Esophagus squamous epithelium (tissue), 5 donors: ENCODE data around the gene DCAF12. TPM values are rescaled to one million over a fixed set of nuclear protein-coding genes. Genes with fewer than 3 reads are reported as not detected.
A peak's percentile ranks its signal among the peaks of the same experiment; 100 is the strongest.

Source experiments
- DNase-seq: peaks from one replicate; lab custom pipeline; 2025; lab: John Stamatoyannopoulos, UW
- H3K27ac ChIP-seq, 4 donors: fragments of 200-600 bp; sonication (generic); one replicate each; pipeline ENCODE4 v1.5.1; 2016 to 2019; ENCODE audit warnings: mild to moderate bottlenecking in 1 of 4
- H3K27me3 ChIP-seq, 4 donors: fragments of 200-600 bp; sonication (generic); 1 replicate in 3 of 4; 2 replicates in 1 of 4; pipeline versions ENCODE4 v1.5.1 to v1.6.0; 2017 to 2021; ENCODE audit warnings: antibody characterized with exemption in 1 of 4
- H3K36me3 ChIP-seq, 3 donors: fragments of 200-600 bp; sonication (generic); one replicate each; pipeline ENCODE4 v1.5.1; 2016 to 2019
- H3K4me1 ChIP-seq, 3 donors: fragments of 200-600 bp; sonication (generic); one replicate each; pipeline ENCODE4 v1.5.1; 2017 to 2019
- H3K4me3 ChIP-seq, 4 donors: fragments of 200-600 bp; sonication (generic); 1 replicate in 3 of 4; 2 replicates in 1 of 4; pipeline ENCODE4 v1.5.1; 2016 to 2019; ENCODE audit warnings: mild to moderate bottlenecking in 2 of 4, moderate library complexity in 1 of 4
- H3K9me3 ChIP-seq, 3 donors: fragments of 200-600 bp; sonication (generic); one replicate each; pipeline ENCODE4 v1.5.1; 2016 to 2019
- CTCF ChIP-seq, 6 experiments: fragments of 450-650 bp in 4 of 6; fragments of 200-600 bp in 2 of 6; sonication (generic) in 2 of 6; IDR thresholded peaks; one replicate each; pipeline ENCODE4 v1.5.1; 2016 to 2019; ENCODE audit warnings: antibody characterized with exemption in 6 of 6, mild to moderate bottlenecking in 4 of 6, moderate library complexity in 4 of 6
- POLR2A ChIP-seq, 4 donors: fragments of 450-650 bp; IDR thresholded peaks; one replicate each; pipeline ENCODE4 v1.6.1; 2017; ENCODE audit warnings: antibody characterized with exemption in 4 of 4, mild to moderate bottlenecking in 4 of 4, moderate library complexity in 3 of 4
- WGBS, 2 donors: methylation state at CpG; one replicate each; pipeline ENCODE4 v1.1.5; 2018; 5-methylcytosine and 5-hydroxymethylcytosine counted together
- intact Hi-C: fragments of 100-400 bp; cut with DNase I; formaldehyde crosslinking; loops from one replicate; pipeline ENCODE4 v1.15.0; 2022
- total RNA-seq, 4 donors: library from RNA; depleted of rRNA; stranded (reverse); fragments of >200 nt; gene quantifications; one replicate each; pipeline ENCODE4 v1.1.0, GENCODE V29; 2016
- donor health status: DM: yes; HTN: yes; CAD: no.

DCAF12 gene
- total RNA-seq, 4 donors from 2014 or later = 26.5 to 40.9 (median 33.5) TPM

GRCh38 chr9:34169125-34169524 is 42.6 kb upstream of the DCAF12 start:
- Histone ChIP-seq H3K27ac (no peak overlapping the region), H3K9me3 (no peaks in the 10 kb centered on the region), H3K27me3 (no peaks in the 10 kb centered on the region), H3K4me1 (peaks cover 0 to 18% (median 3%) of the 10 kb centered on the region in 3 donors), H3K36me3 (no peaks in the 10 kb centered on the region), H3K4me3 (no peak overlapping the region)
- no peak for TF ChIP-seq POLR2A (IDR thresholded peaks at IDR 0.05)
- no peak for TF ChIP-seq CTCF (IDR thresholded peaks at IDR 0.05)
- intact Hi-C loops = no loop called here
- 90 to 93% methylated on average over 6 of the region's 6 CpGs for WGBS, 2 donors
- no peak for DNase-seq

- H3K27me3 ChIP-seq = no peaks in the 10 kb centered on the region
- DNase-seq = no peak
- H3K4me1 ChIP-seq = peaks cover 0 to 24% (median 5%) of the 10 kb centered on the region in 3 donors
- no peaks in the 10 kb centered on the region for H3K9me3 ChIP-seq
- H3K4me3 ChIP-seq = no peak overlapping the region
- peak overlapping the region; percentile 53 to 70 (median 64) for H3K27ac ChIP-seq
- H3K36me3 ChIP-seq = no peaks in the 10 kb centered on the region
- WGBS, 2 donors = 21 to 72% methylated on average over 2 to 3 of the region's 3 CpGs
- intact Hi-C loops = no loop called here
- TF ChIP-seq POLR2A (IDR thresholded peaks at IDR 0.05) = no peak
- TF ChIP-seq CTCF (IDR thresholded peaks at IDR 0.05) = no peak
These were observed 36.9 kb upstream of the DCAF12 start for GRCh38 chr9:34163434-34163833.

- WGBS, 2 donors = 39 to 59% methylated on average over 6 of the region's 6 CpGs
- Histone ChIP-seq H3K27ac (peak overlapping the region in 3 of 4 donors; percentile 65 to 80 (median 66)), H3K9me3 (no peaks in the 10 kb centered on the region), H3K4me3 (no peak overlapping the region), H3K36me3 (no peaks in the 10 kb centered on the region), H3K4me1 (peaks cover 0 to 24% (median 5%) of the 10 kb centered on the region in 3 donors), H3K27me3 (no peaks in the 10 kb centered on the region)
- no peak for DNase-seq
- no peak for TF ChIP-seq CTCF (IDR thresholded peaks at IDR 0.05)
- TF ChIP-seq POLR2A (IDR thresholded peaks at IDR 0.05) = no peak
- intact Hi-C loops = no loop called here
These were observed 31.9 kb upstream of the DCAF12 start for GRCh38 chr9:34158362-34158869.

GRCh38 chr9:34157898-34158297 is 31.4 kb upstream of the DCAF12 start:
- 87 to 88% methylated on average over 2 of the region's 2 CpGs for WGBS, 2 donors

GRCh38 chr9:34157318-34157717 is 30.8 kb upstream of the DCAF12 start:
- no peak for DNase-seq
- Histone ChIP-seq H3K4me1 (peaks cover 0 to 14% (median 0%) of the 10 kb centered on the region in 3 donors), H3K9me3 (no peaks in the 10 kb centered on the region), H3K36me3 (no peaks in the 10 kb centered on the region), H3K27me3 (no peaks in the 10 kb centered on the region), H3K4me3 (no peak overlapping the region), H3K27ac (no peak overlapping the region)
- intact Hi-C loops = no loop called here
- TF ChIP-seq POLR2A (IDR thresholded peaks at IDR 0.05) (no peak), CTCF (IDR thresholded peaks at IDR 0.05) (no peak)

More at GRCh38 chr9:34157898-34158297, 31.4 kb upstream of the DCAF12 start:
- no peak for DNase-seq
- Histone ChIP-seq H3K4me3 (no peak overlapping the region), H3K4me1 (peaks cover 0 to 19% (median under 1%) of the 10 kb centered on the region in 3 donors), H3K27me3 (no peaks in the 10 kb centered on the region), H3K27ac (peak overlapping the region in 3 of 4 donors; percentile 65 to 80 (median 66)), H3K9me3 (no peaks in the 10 kb centered on the region), H3K36me3 (no peaks in the 10 kb centered on the region)
- intact Hi-C loops = no loop called here
- TF ChIP-seq CTCF (IDR thresholded peaks at IDR 0.05) (no peak), POLR2A (IDR thresholded peaks at IDR 0.05) (no peak)
